ENCODE measurements around the gene IDUA. TPM values are rescaled to one million over a fixed set of nuclear protein-coding genes. Genes with fewer than 3 reads are reported as not detected.
"Not testable (repeated sequence)": the region's sequence is repeated elsewhere in the genome, so short reads cannot be mapped to it uniquely, and the experiment has no call there.

IDUA gene
- polyA plus RNA-seq (0.74 to 3.9 TPM (median 1.2 TPM) in 3 replicates), polyA minus RNA-seq (0.85 to 2.4 TPM (median 1.4 TPM) in 3 replicates)
- polyA plus RNA-seq (2011; ENCODE audit: low read depth): 5.5 TPM
- polyA plus RNA-seq (2011; cell fraction: cytosol; rRNA removed): 0.22 and 1.1 TPM in 2 replicates
- polyA plus RNA-seq (2011; cell fraction: nucleus; rRNA removed): 14.6 and 27.2 TPM in 2 replicates
- 1.7 and 6.6 TPM in 2 replicates for polyA plus RNA-seq (2012; ENCODE audit: low replicate concordance)
- 3.5 TPM for polyA minus RNA-seq (2011; cell fraction: cytosol; rRNA and poly(A)+ RNA removed)
- polyA minus RNA-seq (2011; cell fraction: nucleus; rRNA and poly(A)+ RNA removed): 5.4 and 8.7 TPM in 2 replicates

DNA sequence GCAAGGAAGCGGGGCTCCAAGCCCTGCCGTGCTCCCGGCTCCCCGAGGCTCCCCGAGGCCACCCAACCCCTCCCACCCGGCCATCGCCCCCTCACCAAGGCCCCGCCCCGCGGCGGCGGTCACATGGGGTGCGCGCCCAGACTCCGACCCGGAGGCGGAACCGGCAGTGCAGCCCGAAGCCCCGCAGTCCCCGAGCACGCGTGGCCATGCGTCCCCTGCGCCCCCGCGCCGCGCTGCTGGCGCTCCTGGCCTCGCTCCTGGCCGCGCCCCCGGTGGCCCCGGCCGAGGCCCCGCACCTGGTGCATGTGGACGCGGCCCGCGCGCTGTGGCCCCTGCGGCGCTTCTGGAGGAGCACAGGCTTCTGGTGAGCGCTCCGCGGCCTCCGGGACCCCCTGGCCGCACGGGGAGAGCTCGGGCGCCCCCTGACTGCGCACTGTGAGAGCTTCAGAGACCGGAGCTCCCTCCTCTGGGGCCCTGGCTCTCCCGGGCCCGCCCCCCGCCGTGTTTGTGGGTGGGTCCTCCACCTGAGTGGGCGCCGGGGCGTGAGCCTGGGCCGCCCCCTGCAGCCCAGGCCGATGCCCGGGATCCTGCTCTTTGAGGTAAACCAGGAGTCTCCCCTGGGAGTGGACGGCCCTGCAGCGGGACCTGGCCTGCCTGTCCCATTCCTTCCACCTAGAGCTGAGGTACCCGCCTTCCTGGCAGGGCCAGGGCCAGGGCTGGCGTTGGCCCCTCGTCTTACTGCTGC is at the start of gene IDUA:
TSS of gene IDUA (plus strand) at position 166 of the 745 bp plus-strand sequence. CDS start at position 207, 41 bp downstream.
- dilution Hi-C loops (cut with MboI; ENCODE audit: extremely low pct_ligation_motif_present, low sequenced_read_pairs): no loop called here
- Histone ChIP-seq H3K4me3 (ENCODE audit: control insufficient read depth in 2 of 3, extremely low read depth in 1 of 3, insufficient read depth in 2 of 3, low read depth in 1 of 3, low read length in 3 of 3) (peak within 1 kb of the TSS; percentile 53 to 70 (median 63)), H3K4me1 (ENCODE audit: control insufficient read depth, extremely low read depth, insufficient read depth, low read length) (peaks cover 11% of the 10 kb centered on the region), H2AFZ (ENCODE audit: control insufficient read depth, low read length) (peak within 1 kb of the TSS; percentile 84), H3K9ac (ENCODE audit: control insufficient read depth, extremely low read depth, insufficient read depth, low read length) (peak within 1 kb of the TSS; percentile 37), H3K4me2 (ENCODE audit: control insufficient read depth, extremely low read depth, insufficient read depth, low read depth, low read length) (peak within 1 kb of the TSS; percentile 82), H3K36me3 (ENCODE audit: control insufficient read depth in 2 of 2, extremely low read depth in 1 of 2, insufficient read depth in 2 of 2, low read length in 2 of 2) (no peaks in the 10 kb centered on the region), H3K9me3 (ENCODE audit: control insufficient read depth, low read depth, low read length) (no peaks in the 10 kb centered on the region), H4K20me1 (ENCODE audit: control insufficient read depth, extremely low read depth, insufficient read depth, low read length) (no peaks in the 10 kb centered on the region), H3K27me3 (ENCODE audit: control insufficient read depth, extremely low read depth, insufficient read depth, low read length) (no peaks in the 10 kb centered on the region), H3K79me2 (ENCODE audit: control insufficient read depth, insufficient read depth, low read length) (no peaks in the 10 kb centered on the region), H3K9me1 (ENCODE audit: control insufficient read depth, extremely low read depth, insufficient read depth, low read length) (no peaks in the 10 kb centered on the region), H3K27ac (ENCODE audit: control insufficient read depth, insufficient read depth, low read length) (no peak within 1 kb of the TSS)
- DNase-seq (ENCODE audit: low read depth, low spot score) (no peak), FAIRE-seq (no peak)
- TF ChIP-seq, protein P1, sequence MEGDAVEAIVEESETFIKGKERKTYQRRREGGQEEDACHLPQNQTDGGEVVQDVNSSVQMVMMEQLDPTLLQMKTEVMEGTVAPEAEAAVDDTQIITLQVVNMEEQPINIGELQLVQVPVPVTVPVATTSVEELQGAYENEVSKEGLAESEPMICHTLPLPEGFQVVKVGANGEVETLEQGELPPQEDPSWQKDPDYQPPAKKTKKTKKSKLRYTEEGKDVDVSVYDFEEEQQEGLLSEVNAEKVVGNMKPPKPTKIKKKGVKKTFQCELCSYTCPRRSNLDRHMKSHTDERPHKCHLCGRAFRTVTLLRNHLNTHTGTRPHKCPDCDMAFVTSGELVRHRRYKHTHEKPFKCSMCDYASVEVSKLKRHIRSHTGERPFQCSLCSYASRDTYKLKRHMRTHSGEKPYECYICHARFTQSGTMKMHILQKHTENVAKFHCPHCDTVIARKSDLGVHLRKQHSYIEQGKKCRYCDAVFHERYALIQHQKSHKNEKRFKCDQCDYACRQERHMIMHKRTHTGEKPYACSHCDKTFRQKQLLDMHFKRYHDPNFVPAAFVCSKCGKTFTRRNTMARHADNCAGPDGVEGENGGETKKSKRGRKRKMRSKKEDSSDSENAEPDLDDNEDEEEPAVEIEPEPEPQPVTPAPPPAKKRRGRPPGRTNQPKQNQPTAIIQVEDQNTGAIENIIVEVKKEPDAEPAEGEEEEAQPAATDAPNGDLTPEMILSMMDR (optimal IDR thresholded peaks at IDR 0.05 in 1 of 3, IDR thresholded peaks at IDR 0.05 in 1 of 3, conservative IDR thresholded peaks at IDR 0.05 in 1 of 3; ENCODE audit: extremely low read depth in 1 of 3, insufficient read depth in 2 of 3, low read length in 3 of 3): peak in 2 of 3 experiments; percentile 16 to 57
- TF ChIP-seq EZH2 (IDR thresholded peaks at IDR 0.05; ENCODE audit: low read length): no peak

DNA sequence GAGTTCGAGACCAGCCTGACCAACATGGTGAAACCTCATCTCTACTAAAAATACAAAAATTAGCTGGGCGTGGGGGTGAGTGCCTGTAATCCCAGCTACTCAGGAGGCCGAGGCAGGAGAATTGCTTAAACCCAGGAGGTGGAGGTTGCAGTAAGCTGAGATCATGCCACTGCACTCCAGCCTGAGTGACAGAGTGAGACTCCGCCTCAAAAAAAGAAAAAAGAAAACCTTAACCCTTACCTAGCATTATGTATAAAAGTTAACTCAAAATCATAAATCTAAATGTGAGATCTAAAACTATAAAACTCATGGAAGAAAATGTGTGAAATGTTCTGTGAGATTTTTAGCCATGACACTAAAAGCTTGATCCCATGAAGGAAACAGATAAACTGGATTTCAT is 47.3 kb upstream of the IDUA start:
- not testable (repeated sequence) for H4K20me1 ChIP-seq (ENCODE audit: control insufficient read depth, extremely low read depth, insufficient read depth, low read length); H3K4me2 ChIP-seq (ENCODE audit: control insufficient read depth, extremely low read depth, insufficient read depth, low read depth, low read length); H3K9me3 ChIP-seq (ENCODE audit: control insufficient read depth, low read depth, low read length)

More for the DNA sequence above, 47.3 kb upstream of the IDUA start:
- FAIRE-seq; H3K36me3 ChIP-seq (ENCODE audit: control insufficient read depth in 2 of 2, extremely low read depth in 1 of 2, insufficient read depth in 2 of 2, low read length in 2 of 2); H2AFZ ChIP-seq (ENCODE audit: control insufficient read depth, low read length); H3K4me3 ChIP-seq (ENCODE audit: control insufficient read depth in 2 of 3, extremely low read depth in 1 of 3, insufficient read depth in 2 of 3, low read depth in 1 of 3, low read length in 3 of 3); H3K27ac ChIP-seq (ENCODE audit: control insufficient read depth, insufficient read depth, low read length); H3K79me2 ChIP-seq (ENCODE audit: control insufficient read depth, insufficient read depth, low read length); H3K9me1 ChIP-seq (ENCODE audit: control insufficient read depth, extremely low read depth, insufficient read depth, low read length); H3K9ac ChIP-seq (ENCODE audit: control insufficient read depth, extremely low read depth, insufficient read depth, low read length); H3K27me3 ChIP-seq (ENCODE audit: control insufficient read depth, extremely low read depth, insufficient read depth, low read length); DNase-seq (ENCODE audit: low read depth, low spot score); H3K4me1 ChIP-seq (ENCODE audit: control insufficient read depth, extremely low read depth, insufficient read depth, low read length); dilution Hi-C loops (cut with MboI; ENCODE audit: extremely low pct_ligation_motif_present, low sequenced_read_pairs): not testable (repeated sequence)
